HCT116 (cell line): Measurements from ENCODE around the gene CNPY1. TPM values are rescaled to one million over a fixed set of nuclear protein-coding genes. Genes with fewer than 3 reads are reported as not detected.

Experiments used
- ATAC-seq: fragments of 200-7000 bp; cut with Tn5 transposase; 2 replicates; pipeline ENCODE4 v1.9.1; 2020; ENCODE audit warnings: mild to moderate bottlenecking, moderate library complexity
- BruUV-seq: library from RNA; stranded (reverse); fragments of 400-500 nt; replicated peaks from 2 replicates; lab custom pipeline; 2021; lab: Mats Ljungman, UMichigan
- CTCF ChIA-PET: fragments of 300-600 bp; sonication (Branson Sonifier 250); formaldehyde crosslinking; loops from one replicate; lab custom pipeline; 2021; ENCODE audit warnings: antibody characterized with exemption; lab: Charles Lee
- POLR2A ChIA-PET: fragments of 300-600, 350-600 bp; sonication (Branson Sonifier 250); formaldehyde crosslinking; loops from one replicate; lab custom pipeline; 2021; ENCODE audit warnings: antibody characterized with exemption; lab: Charles Lee
- RAD21 ChIA-PET, 2 experiments: fragments of 300-600 bp; sonication (Branson Sonifier 250); formaldehyde crosslinking; loops; one replicate each; lab custom pipeline; 2023; ENCODE audit warnings: low total read pairs in 2 of 2; ENCODE audit not compliant: uncharacterized antibody in 2 of 2, unreplicated experiment in 2 of 2, low non-redundant PET in 1 of 2; lab: Charles Lee
- DNase-seq: peaks from one replicate; pipeline ENCODE4 v3.0.0-alpha.2; 2010; ENCODE audit warnings: low read depth, low spot score
- H2AFZ ChIP-seq: fragments of 200-600 bp; shearing (Covaris generic), sonication (generic); 2 replicates; pipeline ENCODE4 v1.6.1; 2017; ENCODE audit warnings: low read depth, mixed run types, mixed read lengths, antibody characterized with exemption, low read length; ENCODE audit not compliant: poor library complexity, severe bottlenecking
- H3K27ac ChIP-seq: 2 replicates; pipeline ENCODE4 v1.5.1; 2012; ENCODE audit warnings: low read depth, low read length
- H3K27me3 ChIP-seq: fragments of 200-600 bp; sonication (generic); 2 replicates; pipeline ENCODE4 v1.6.1; 2016; ENCODE audit warnings: mixed run types, low read length, mixed read lengths; ENCODE audit not compliant: insufficient read depth
- H3K36me3 ChIP-seq, 2 experiments: fragments of 200-500 bp in 1 of 2; fragments of 200-600 bp in 1 of 2; sonication (Bioruptor generic) in 1 of 2; sonication (generic) in 1 of 2; 2 replicates each; pipeline versions ENCODE4 v1.5.1 to v1.6.1; 2014 to 2016; ENCODE audit warnings: low read length in 2 of 2, inconsistent platforms in 1 of 2, mixed read lengths in 1 of 2, mixed run types in 1 of 2; ENCODE audit not compliant: insufficient read depth in 2 of 2, control insufficient read depth in 1 of 2
- H3K4me1 ChIP-seq, 2 experiments: fragments of 200-600 bp in 1 of 2; sonication (generic) in 1 of 2; 2 replicates each; pipeline versions ENCODE4 v1.5.1 to v1.6.1; 2012 to 2017; ENCODE audit warnings: low read length in 2 of 2, inconsistent platforms in 1 of 2, mild to moderate bottlenecking in 1 of 2, mixed read lengths in 1 of 2, mixed run types in 1 of 2, moderate library complexity in 1 of 2; ENCODE audit not compliant: insufficient read depth in 2 of 2, control insufficient read depth in 1 of 2
- H3K4me2 ChIP-seq: fragments of 200-600 bp; sonication (generic); 2 replicates; pipeline ENCODE4 v1.6.1; 2017; ENCODE audit warnings: mixed run types, low read length, mixed read lengths
- H3K4me3 ChIP-seq, 2 experiments: fragments of 200-600 bp in 1 of 2; sonication (generic) in 1 of 2; replicated peaks in 1 of 2; 2 replicates each; pipeline ENCODE4 v1.5.1; 2011 to 2016; ENCODE audit warnings: low read length in 2 of 2, control low read depth in 1 of 2, low read depth in 1 of 2, mild to moderate bottlenecking in 1 of 2, mixed read lengths in 1 of 2, mixed run types in 1 of 2
- H3K79me2 ChIP-seq: fragments of 200-600 bp; sonication (generic); 2 replicates; pipeline ENCODE4 v1.6.1; 2017; ENCODE audit warnings: mild to moderate bottlenecking, mixed run types, low read length, moderate library complexity, mixed read lengths; ENCODE audit not compliant: insufficient read depth
- H3K9ac ChIP-seq: fragments of 200-600 bp; sonication (generic); 2 replicates; pipeline ENCODE4 v1.6.1; 2016; ENCODE audit warnings: low read length, mixed read lengths
- H3K9me2 ChIP-seq: fragments of 200-600 bp; sonication (generic), shearing (Covaris generic); 2 replicates; pipeline ENCODE4 v1.6.1; 2017; ENCODE audit warnings: mixed run types, mild to moderate bottlenecking, moderate library complexity; ENCODE audit not compliant: insufficient read depth
- H3K9me3 ChIP-seq, 2 experiments: fragments of 200-500 bp in 1 of 2; fragments of 200-600 bp in 1 of 2; sonication (Bioruptor generic) in 1 of 2; sonication (generic) in 1 of 2; 2 replicates each; pipeline ENCODE4 v1.6.1; 2014 to 2017; ENCODE audit warnings: low read length in 2 of 2, mixed read lengths in 2 of 2, inconsistent platforms in 1 of 2, low read depth in 1 of 2, mild to moderate bottlenecking in 1 of 2, mixed run types in 1 of 2, moderate library complexity in 1 of 2; ENCODE audit not compliant: control insufficient read depth in 1 of 2, insufficient read depth in 1 of 2
- H4K20me1 ChIP-seq: fragments of 200-600 bp; sonication (generic), shearing (Covaris generic); 2 replicates; pipeline ENCODE4 v1.6.1; 2017; ENCODE audit warnings: mixed run types, mild to moderate bottlenecking, moderate library complexity; ENCODE audit not compliant: insufficient read depth
- CEBPB ChIP-seq: IDR thresholded peaks from 2 replicates; pipeline ENCODE4 v1.6.1; 2012; ENCODE audit warnings: low read depth
- EGR1 ChIP-seq: IDR thresholded peaks from 2 replicates; pipeline ENCODE4 v1.6.1; 2012; ENCODE audit warnings: low read depth
- EZH2 ChIP-seq: fragments of 200-600 bp; sonication (generic); IDR thresholded peaks from 2 replicates; pipeline ENCODE4 v1.6.1; 2017; ENCODE audit warnings: antibody characterized with exemption, mixed run types
- MAX ChIP-seq: IDR thresholded peaks from 2 replicates; pipeline ENCODE4 v1.6.1; 2012
- POLR2A ChIP-seq: IDR thresholded peaks from 2 replicates; pipeline ENCODE4 v1.7.0; 2011; ENCODE audit warnings: borderline replicate concordance; ENCODE audit not compliant: insufficient read depth, insufficient read length; ENCODE audit errors: extremely low read depth
- POLR2AphosphoS5 ChIP-seq: IDR thresholded peaks from 2 replicates; pipeline ENCODE4 v1.6.1; 2011; ENCODE audit warnings: mild to moderate bottlenecking, low read depth, low read length, moderate library complexity
- REST ChIP-seq: IDR thresholded peaks from 2 replicates; pipeline ENCODE4 v1.6.1; 2012; ENCODE audit warnings: low read depth
- SIN3A ChIP-seq: IDR thresholded peaks from 2 replicates; pipeline ENCODE4 v1.6.1; 2012; ENCODE audit warnings: low read depth
- SP1 ChIP-seq: IDR thresholded peaks from 2 replicates; pipeline ENCODE4 v1.6.1; 2012; ENCODE audit warnings: low read depth
- SRF ChIP-seq: IDR thresholded peaks from 2 replicates; pipeline ENCODE4 v1.6.1; 2012; ENCODE audit warnings: low read depth
- TCF7L2 ChIP-seq: IDR thresholded peaks from 2 replicates; pipeline ENCODE4 v1.7.0; 2011; ENCODE audit warnings: borderline replicate concordance, inconsistent platforms; ENCODE audit not compliant: insufficient read depth, insufficient read length; ENCODE audit errors: extremely low read depth
- ZFX ChIP-seq: fragments of 450-650 bp; IDR thresholded peaks from 2 replicates; pipeline ENCODE4 v1.6.1; 2017
- intact Hi-C: fragments of 100-400 bp; cut with micrococcal nuclease; formaldehyde crosslinking; loops from 2 replicates; pipeline ENCODE4 v1.10.0; 2022
- total RNA-seq: library from RNA; stranded (reverse); gene quantifications from one replicate; pipeline ENCODE4 v1.2.1, GENCODE V29; 2021; ENCODE audit not compliant: unreplicated experiment
- TF ChIP-seq, protein P1 (sequence below): IDR thresholded peaks from 2 replicates; pipeline ENCODE4 v1.6.1; 2012

The CNPY1 gene
- total RNA-seq, 1 experiment from 2014 or later, result not detected

- Histone ChIP-seq H3K36me3 (no peaks in the 10 kb centered on the region), H3K27ac (no peak overlapping the region), H3K27me3 (peaks cover 8% of the 10 kb centered on the region; the same call in 1 of the 2 replicates), H3K4me3 (no peak overlapping the region), H3K9me2 (no peaks in the 10 kb centered on the region), H3K4me1 (no peaks in the 10 kb centered on the region), H3K79me2 (no peaks in the 10 kb centered on the region), H3K9ac (no peak overlapping the region), H3K4me2 (no peak overlapping the region), H4K20me1 (no peaks in the 10 kb centered on the region), H2AFZ (no peak overlapping the region), H3K9me3 (no peaks in the 10 kb centered on the region)
- ATAC-seq (no peak), DNase-seq (no peak)
- RAD21 ChIA-PET, result no interaction called here
- intact Hi-C loops, result no loop called here
- no TSS peak for BruUV-seq
- CTCF ChIA-PET, result no interaction called here
- POLR2A ChIA-PET, result interaction anchor here (1.3 kb wide), 1 partner anchor 18 kb away, joined by 3 read pairs; no protein-coding TSS in a partner anchor
- TF ChIP-seq TCF7L2, result no peak
- no peak for TF ChIP-seq POLR2A
- TF ChIP-seq MAX, result no peak
Observed at GRCh38 chr7:155465761-155466141, 80.6 kb downstream of the CNPY1 start.

- Histone ChIP-seq H3K4me2 (no peak overlapping the region), H3K9ac (no peak overlapping the region), H3K4me1 (no peaks in the 10 kb centered on the region), H3K27me3 (peaks cover 4% of the 10 kb centered on the region; the same call in 1 of the 2 replicates), H3K9me2 (no peaks in the 10 kb centered on the region), H2AFZ (no peak overlapping the region), H3K36me3 (no peaks in the 10 kb centered on the region), H3K27ac (no peak overlapping the region), H3K9me3 (no peaks in the 10 kb centered on the region), H4K20me1 (no peaks in the 10 kb centered on the region), H3K4me3 (no peak overlapping the region), H3K79me2 (no peaks in the 10 kb centered on the region)
- RAD21 ChIA-PET, result no interaction called here
- CTCF ChIA-PET, result no interaction called here
- BruUV-seq, result no TSS peak
- no peak for ATAC-seq
- DNase-seq, result no peak
- intact Hi-C loops, result no loop called here
- POLR2A ChIA-PET, result no interaction called here
- no peak for TF ChIP-seq POLR2AphosphoS5
- no peak for TF ChIP-seq MAX
- TF ChIP-seq SP1, result no peak
- TF ChIP-seq POLR2A, result no peak
- no peak for TF ChIP-seq TCF7L2
- TF ChIP-seq, protein P1, sequence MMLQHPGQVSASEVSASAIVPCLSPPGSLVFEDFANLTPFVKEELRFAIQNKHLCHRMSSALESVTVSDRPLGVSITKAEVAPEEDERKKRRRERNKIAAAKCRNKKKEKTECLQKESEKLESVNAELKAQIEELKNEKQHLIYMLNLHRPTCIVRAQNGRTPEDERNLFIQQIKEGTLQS, result no peak
- TF ChIP-seq EZH2, result no peak
- TF ChIP-seq SRF, result no peak
- TF ChIP-seq REST, result no peak
- TF ChIP-seq ZFX, result no peak
- TF ChIP-seq SIN3A, result no peak
- no peak for TF ChIP-seq CEBPB
- TF ChIP-seq EGR1, result no peak
Observed at GRCh38 chr7:155464948-155465739, 81.2 kb downstream of the CNPY1 start.
